K562 (cell line): ENCODE results near the gene HDAC9. TPM values are rescaled to one million over a fixed set of nuclear protein-coding genes. Genes with fewer than 3 reads are reported as not detected.

Experiments
- ATAC-seq: fragments of 200-7000 bp; cut with Tn5 transposase; 3 replicates; pipeline ENCODE4 v1.9.1; 2020; ENCODE audit warnings: moderate library complexity
- BruUV-seq: library from RNA; stranded (reverse); fragments of 400-500 nt; replicated peaks from 2 replicates; lab custom pipeline; 2021; lab: Mats Ljungman, UMichigan
- CTCF ChIA-PET: fragments of 300-600 bp; formaldehyde crosslinking; extraction: SDS; loops from one replicate; lab custom pipeline; 2021; ENCODE audit warnings: low intra/inter-chr PET ratio; lab: Yijun Ruan, JAX
- POLR2A ChIA-PET: fragments of 300-600, 350-650 bp; sonication (Branson Sonifier 250); formaldehyde crosslinking; extraction: SDS; loops from one replicate; lab custom pipeline; 2021; ENCODE audit warnings: antibody characterized with exemption, inconsistent platforms; lab: Yijun Ruan, JAX
- DNase-seq, 4 experiments: peaks; one replicate each; pipeline versions ENCODE4 v3.0.0 to v3.0.0-alpha.2; 2011 to 2018; ENCODE audit warnings: low spot score in 3 of 4, mixed read lengths in 3 of 4; ENCODE audit errors: extremely low read depth in 1 of 4
- FAIRE-seq: peaks from 2 replicates; lab custom pipeline; 2011; peaks lifted over from hg19 to GRCh38; lab: Jason Lieb, UNC
- H2AFZ ChIP-seq: 2 replicates; pipeline ENCODE4 v1.6.0; 2011; ENCODE audit warnings: low read depth, low read length, control low read depth, inconsistent platforms
- H3K27ac ChIP-seq: fragments of 200-600 bp; 3 replicates; pipeline ENCODE4 v1.8.0; 2011; ENCODE audit warnings: low read depth, mild to moderate bottlenecking, control low read depth, inconsistent platforms, low read length, moderate library complexity, mixed read lengths; ENCODE audit errors: extremely low read depth
- H3K27me3 ChIP-seq, 2 experiments: fragments of 300-600 bp in 1 of 2; 2 replicates in 1 of 2; 3 replicates in 1 of 2; pipeline versions ENCODE4 v1.6.0 to v1.8.0; 2011; ENCODE audit warnings: inconsistent platforms in 2 of 2, low read length in 2 of 2, mild to moderate bottlenecking in 1 of 2, mixed read lengths in 1 of 2, moderate library complexity in 1 of 2; ENCODE audit not compliant: control insufficient read depth in 2 of 2, insufficient read depth in 2 of 2
- H3K36me3 ChIP-seq: fragments of 300-600 bp; 3 replicates; pipeline ENCODE4 v1.8.0; 2011; ENCODE audit warnings: mild to moderate bottlenecking, low read length, inconsistent platforms; ENCODE audit not compliant: control insufficient read depth, insufficient read depth
- H3K4me1 ChIP-seq, 2 experiments: fragments of 200-600 bp in 1 of 2; replicated peaks in 1 of 2; 2 replicates in 1 of 2; 3 replicates in 1 of 2; pipeline versions ENCODE4 v1.5.1 to v1.8.0; 2011; ENCODE audit warnings: inconsistent platforms in 2 of 2, low read length in 2 of 2, mild to moderate bottlenecking in 1 of 2, mixed read lengths in 1 of 2, moderate library complexity in 1 of 2; ENCODE audit not compliant: control insufficient read depth in 2 of 2, insufficient read depth in 2 of 2
- H3K4me2 ChIP-seq: 2 replicates; pipeline ENCODE4 v1.6.1; 2011; ENCODE audit warnings: low read length, control low read depth, inconsistent platforms, mixed read lengths; ENCODE audit not compliant: insufficient read depth
- H3K4me3 ChIP-seq: fragments of 200-600 bp; sonication (generic), shearing (Covaris generic); 2 replicates; pipeline ENCODE4 v1.5.1; 2016; ENCODE audit warnings: control low read depth, inconsistent platforms
- H3K79me2 ChIP-seq: fragments of 200-600 bp; 3 replicates; pipeline ENCODE4 v1.8.0; 2011; ENCODE audit warnings: low read length, inconsistent platforms; ENCODE audit not compliant: control insufficient read depth, insufficient read depth
- H3K9ac ChIP-seq, 2 experiments: 2 replicates each; pipeline versions ENCODE4 v1.6.0 to v1.6.1; 2011; ENCODE audit warnings: low read depth in 2 of 2, low read length in 2 of 2, control low read depth in 1 of 2, inconsistent platforms in 1 of 2, mild to moderate bottlenecking in 1 of 2, mixed read lengths in 1 of 2; ENCODE audit not compliant: insufficient read depth in 1 of 2
- H3K9me1 ChIP-seq: one replicate; pipeline ENCODE4 v1.6.0; 2011; ENCODE audit warnings: inconsistent platforms, mild to moderate bottlenecking, low read length, moderate library complexity; ENCODE audit not compliant: control insufficient read depth, insufficient read depth
- H3K9me3 ChIP-seq: replicated peaks from 2 replicates; pipeline ENCODE4 v1.5.1; 2011; ENCODE audit warnings: low read depth, low read length, inconsistent platforms; ENCODE audit not compliant: control insufficient read depth, insufficient read depth
- H4K20me1 ChIP-seq: replicated peaks from 2 replicates; pipeline ENCODE4 v1.6.1; 2011; ENCODE audit warnings: low read length, inconsistent platforms, mixed read lengths; ENCODE audit not compliant: control insufficient read depth, insufficient read depth
- CBX1 ChIP-seq: sonication (generic); IDR thresholded peaks from 2 replicates; pipeline ENCODE4 v1.6.1; 2016; ENCODE audit warnings: antibody characterized with exemption, low read depth, mild to moderate bottlenecking
- CHD1 ChIP-seq: fragments of 200-600 bp; sonication (generic); IDR thresholded peaks from one replicate; pipeline ENCODE4 v1.6.1; 2012; ENCODE audit warnings: mild to moderate bottlenecking, moderate library complexity, low read length, inconsistent platforms
- COPS2 ChIP-seq: fragments of 450-650 bp; conservative IDR thresholded peaks from 2 replicates; pipeline ENCODE4 v1.6.1; 2016; ENCODE audit warnings: mild to moderate bottlenecking, moderate library complexity
- EGR1 ChIP-seq: fragments of 450-650 bp; conservative IDR thresholded peaks from 2 replicates; pipeline ENCODE4 v1.6.1; 2017; ENCODE audit warnings: mild to moderate bottlenecking
- GATAD2A ChIP-seq: fragments of 450-650 bp; IDR thresholded peaks from 2 replicates; pipeline ENCODE4 v1.6.1; 2017
- GATAD2B ChIP-seq: fragments of 450-650 bp; IDR thresholded peaks from 2 replicates; pipeline ENCODE4 v1.6.1; 2017; ENCODE audit warnings: mild to moderate bottlenecking, borderline replicate concordance
- MAFG ChIP-seq: fragments of 450-650 bp; conservative IDR thresholded peaks from 2 replicates; pipeline ENCODE4 v1.6.1; 2016; ENCODE audit warnings: missing genetic modification characterization, missing compliant biosample characterization
- MYC ChIP-seq, 2 experiments: fragments of 250-450 bp in 1 of 2; sonication (Bioruptor Pico) in 1 of 2; IDR thresholded peaks; 2 replicates each; pipeline versions ENCODE4 v1.5.1 to v1.6.1; 2012 to 2021; ENCODE audit warnings: low read depth in 2 of 2, borderline replicate concordance in 1 of 2, improper control_type of control experiment in 1 of 2, low read length in 1 of 2, mild to moderate bottlenecking in 1 of 2, moderate library complexity in 1 of 2
- RAD21 ChIP-seq, 2 experiments: fragments of 250-450 bp in 1 of 2; fragments of 450-650 bp in 1 of 2; sonication (Bioruptor Pico) in 1 of 2; formaldehyde crosslinking in 1 of 2; IDR thresholded peaks in 1 of 2; conservative IDR thresholded peaks in 1 of 2; 2 replicates each; pipeline versions ENCODE4 v1.4.0 to v1.8.0; 2020 to 2022; ENCODE audit warnings: mild to moderate bottlenecking in 2 of 2, moderate library complexity in 1 of 2
- ZNF212 ChIP-seq: fragments of 450-650 bp; formaldehyde crosslinking; IDR thresholded peaks from 2 replicates; pipeline ENCODE4 v1.4.0; 2020; ENCODE audit warnings: mild to moderate bottlenecking
- ZNF224 ChIP-seq: sonication (generic); formaldehyde crosslinking; IDR thresholded peaks from 2 replicates; pipeline ENCODE4 v1.8.0; 2022; ENCODE audit warnings: mild to moderate bottlenecking, missing genetic modification reagents
- ZNF785 ChIP-seq: fragments of 250-450 bp; sonication (Bioruptor Pico); IDR thresholded peaks from 2 replicates; pipeline ENCODE4 v1.4.0; 2020; ENCODE audit warnings: mild to moderate bottlenecking
- ZSCAN29 ChIP-seq: fragments of 450-650 bp; IDR thresholded peaks from 2 replicates; pipeline ENCODE4 v1.6.1; 2017
- WGBS: fragments of 100-300 bp; shearing (Covaris generic); methylation state at CpG from one replicate; pipeline ENCODE4 v1.1.6; 2016; ENCODE audit warnings: low coverage, mixed read lengths; ENCODE audit not compliant: insufficient coverage; ENCODE audit errors: missing lambda C conversion rate; 5-methylcytosine and 5-hydroxymethylcytosine counted together
- in situ Hi-C: fragments of 300-500 bp; cut with MboI; formaldehyde crosslinking; loops from 4 replicates; pipeline ENCODE4 v1.15.0; 2018; ENCODE audit warnings: inconsistent platforms, mixed read lengths
- intact Hi-C: fragments of 100-400 bp; cut with micrococcal nuclease; formaldehyde crosslinking; loops from 2 replicates; pipeline ENCODE4 v1.14.2; 2022
- polyA plus RNA-seq, 8 experiments: library from polyadenylated mRNA; depleted of rRNA in 4 of 8; stranded (reverse) in 5 of 8; unstranded in 3 of 8; fragments of >200 nt; fragmentation: Nextera tagmentation in 2 of 8; fragmentation: Illumina TruSeq in 1 of 8; extraction: Ambion mirVana in 2 of 8; extraction: Trizol in 1 of 8; gene quantifications; 2 replicates each; pipeline versions ENCODE4 v1.2.1 to v1.2.3, GENCODE V29; 2011 to 2014; ENCODE audit warnings: inconsistent platforms in 1 of 8, missing spikeins in 1 of 8
- total RNA-seq, 7 experiments: library from RNA; depleted of rRNA in 6 of 7; stranded (reverse); fragments of >200 nt in 6 of 7; fragmentation: Illumina TruSeq in 2 of 7; extraction: Trizol in 2 of 7; gene quantifications; 2 replicates each; pipeline versions ENCODE4 v1.2.1 to v1.2.3, GENCODE V29; 2011 to 2021; ENCODE audit warnings: low replicate concordance in 1 of 7
- TF ChIP-seq, protein P1 (sequence below), 2 experiments: fragments of 450-650 bp; IDR thresholded peaks; 2 replicates each; pipeline ENCODE4 v1.6.1; 2016
- TF ChIP-seq, protein P2 (sequence below): IDR thresholded peaks from 2 replicates; pipeline ENCODE4 v1.6.1; 2011; ENCODE audit not compliant: insufficient read length; ENCODE audit errors: extremely low read depth
- TF ChIP-seq, protein P3 (sequence below): fragments of 450-650 bp; IDR thresholded peaks from 2 replicates; pipeline ENCODE4 v1.6.1; 2016

HDAC9 gene
- total and polyA plus RNA-seq, 9 of the 15 experiments (the other 6 are each of a cell fraction or from before 2014, with no cell fraction given): 0.08 to 0.91 (median 0.33) TPM

DNA sequence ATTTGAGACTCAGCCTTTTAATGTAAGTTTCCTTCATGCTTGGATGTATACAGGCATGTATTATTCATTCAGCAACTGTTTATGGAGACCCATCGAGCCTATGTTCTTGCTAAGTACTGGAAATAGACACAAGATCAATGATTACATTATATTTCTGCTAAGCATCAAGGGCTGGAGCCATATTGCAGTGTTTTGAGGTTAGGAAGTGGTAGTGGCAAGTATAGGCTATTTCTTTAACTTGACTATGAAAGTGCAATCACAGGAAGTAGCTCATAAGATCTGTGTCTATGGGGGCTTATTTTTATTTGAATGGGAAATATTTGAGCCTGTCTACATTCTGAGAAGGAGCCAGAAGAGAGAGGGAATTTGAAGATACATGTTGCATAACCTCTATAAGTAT, 123.8 kb downstream of the HDAC9 start:
- H3K4me1 ChIP-seq: no peaks in the 10 kb centered on the region
- H3K9ac ChIP-seq: no peak overlapping the region
- 10% methylated on average over 1 of the region's 1 CpG for WGBS
- no peaks in the 10 kb centered on the region for H3K27me3 ChIP-seq
- BruUV-seq: no TSS peak
- ChIA-PET POLR2A (no interaction called here), CTCF (no interaction called here)
- no peaks in the 10 kb centered on the region for H4K20me1 ChIP-seq
- in situ Hi-C loops (no loop called here), intact Hi-C loops (no loop called here)
- no peaks in the 10 kb centered on the region for H3K9me3 ChIP-seq
- no peak overlapping the region for H3K4me2 ChIP-seq
- no peak overlapping the region for H3K27ac ChIP-seq
- H3K36me3 ChIP-seq: no peaks in the 10 kb centered on the region
- DNase-seq (no peak), ATAC-seq (no peak), FAIRE-seq (no peak)
- H2AFZ ChIP-seq: no peak overlapping the region
- no peaks in the 10 kb centered on the region for H3K9me1 ChIP-seq
- H3K4me3 ChIP-seq: no peak overlapping the region
- TF ChIP-seq RAD21 (CRISPR knock-in tag; conservative IDR thresholded peaks at IDR 0.05 in 1 of 2, IDR thresholded peaks at IDR 0.05 in 1 of 2) (no peak), MYC (IDR thresholded peaks at IDR 0.05; ENCODE audit: low read depth, low read length) (no peak), MYC (CRISPR knock-in tag; IDR thresholded peaks at IDR 0.05; ENCODE audit: borderline replicate concordance, low read depth) (no peak), GATAD2A (no peak), ZNF224 (CRISPR knock-in tag) (no peak), EGR1 (no peak), ZNF785 (CRISPR knock-in tag) (no peak), ZNF212 (no peak), COPS2 (no peak), CBX1 (no peak), CHD1 (no peak), MAFG (tag) (no peak), ZSCAN29 (no peak), GATAD2B (no peak)
- TF ChIP-seq, protein P1, sequence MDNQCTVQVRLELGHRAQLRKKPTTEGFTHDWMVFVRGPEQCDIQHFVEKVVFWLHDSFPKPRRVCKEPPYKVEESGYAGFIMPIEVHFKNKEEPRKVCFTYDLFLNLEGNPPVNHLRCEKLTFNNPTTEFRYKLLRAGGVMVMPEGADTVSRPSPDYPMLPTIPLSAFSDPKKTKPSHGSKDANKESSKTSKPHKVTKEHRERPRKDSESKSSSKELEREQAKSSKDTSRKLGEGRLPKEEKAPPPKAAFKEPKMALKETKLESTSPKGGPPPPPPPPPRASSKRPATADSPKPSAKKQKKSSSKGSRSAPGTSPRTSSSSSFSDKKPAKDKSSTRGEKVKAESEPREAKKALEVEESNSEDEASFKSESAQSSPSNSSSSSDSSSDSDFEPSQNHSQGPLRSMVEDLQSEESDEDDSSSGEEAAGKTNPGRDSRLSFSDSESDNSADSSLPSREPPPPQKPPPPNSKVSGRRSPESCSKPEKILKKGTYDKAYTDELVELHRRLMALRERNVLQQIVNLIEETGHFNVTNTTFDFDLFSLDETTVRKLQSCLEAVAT (IDR thresholded peaks at IDR 0.05): no peak
- TF ChIP-seq, protein P2, sequence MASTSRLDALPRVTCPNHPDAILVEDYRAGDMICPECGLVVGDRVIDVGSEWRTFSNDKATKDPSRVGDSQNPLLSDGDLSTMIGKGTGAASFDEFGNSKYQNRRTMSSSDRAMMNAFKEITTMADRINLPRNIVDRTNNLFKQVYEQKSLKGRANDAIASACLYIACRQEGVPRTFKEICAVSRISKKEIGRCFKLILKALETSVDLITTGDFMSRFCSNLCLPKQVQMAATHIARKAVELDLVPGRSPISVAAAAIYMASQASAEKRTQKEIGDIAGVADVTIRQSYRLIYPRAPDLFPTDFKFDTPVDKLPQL: no peak
- TF ChIP-seq, protein P3, sequence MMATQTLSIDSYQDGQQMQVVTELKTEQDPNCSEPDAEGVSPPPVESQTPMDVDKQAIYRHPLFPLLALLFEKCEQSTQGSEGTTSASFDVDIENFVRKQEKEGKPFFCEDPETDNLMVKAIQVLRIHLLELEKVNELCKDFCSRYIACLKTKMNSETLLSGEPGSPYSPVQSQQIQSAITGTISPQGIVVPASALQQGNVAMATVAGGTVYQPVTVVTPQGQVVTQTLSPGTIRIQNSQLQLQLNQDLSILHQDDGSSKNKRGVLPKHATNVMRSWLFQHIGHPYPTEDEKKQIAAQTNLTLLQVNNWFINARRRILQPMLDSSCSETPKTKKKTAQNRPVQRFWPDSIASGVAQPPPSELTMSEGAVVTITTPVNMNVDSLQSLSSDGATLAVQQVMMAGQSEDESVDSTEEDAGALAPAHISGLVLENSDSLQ: no peak
- no peaks in the 10 kb centered on the region for H3K79me2 ChIP-seq
